GM21576 (cell line): ENCODE measurements around the gene LHFPL6.

Experiments used
- ATAC-seq: cut with Tn5 transposase; IDR thresholded peaks from one replicate; pipeline ENCODE4 v1.9.1; 2021; ENCODE audit warnings: mild to moderate bottlenecking, moderate library complexity; ENCODE audit not compliant: unreplicated experiment

Gene LHFPL6

DNA sequence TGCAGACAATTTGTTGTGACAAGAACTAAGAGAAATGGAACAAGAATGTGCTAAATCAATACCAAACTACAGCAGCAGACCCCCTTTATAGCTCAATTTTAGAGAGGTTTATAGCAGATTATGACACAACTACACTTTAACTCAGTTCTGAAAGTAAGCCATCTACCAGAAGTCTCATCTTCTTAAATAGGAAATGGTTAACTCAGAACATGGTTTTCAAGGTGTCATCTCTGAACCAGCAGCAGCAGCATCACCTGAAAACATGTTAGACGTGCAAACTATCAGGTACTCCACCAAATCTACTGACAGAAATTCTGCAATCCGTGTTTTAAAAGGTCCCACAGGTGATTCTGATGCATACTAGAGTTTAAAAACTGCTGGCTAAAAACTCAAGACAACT is 6.8 kb downstream of the LHFPL6 start:
- ATAC-seq = no peak

DNA sequence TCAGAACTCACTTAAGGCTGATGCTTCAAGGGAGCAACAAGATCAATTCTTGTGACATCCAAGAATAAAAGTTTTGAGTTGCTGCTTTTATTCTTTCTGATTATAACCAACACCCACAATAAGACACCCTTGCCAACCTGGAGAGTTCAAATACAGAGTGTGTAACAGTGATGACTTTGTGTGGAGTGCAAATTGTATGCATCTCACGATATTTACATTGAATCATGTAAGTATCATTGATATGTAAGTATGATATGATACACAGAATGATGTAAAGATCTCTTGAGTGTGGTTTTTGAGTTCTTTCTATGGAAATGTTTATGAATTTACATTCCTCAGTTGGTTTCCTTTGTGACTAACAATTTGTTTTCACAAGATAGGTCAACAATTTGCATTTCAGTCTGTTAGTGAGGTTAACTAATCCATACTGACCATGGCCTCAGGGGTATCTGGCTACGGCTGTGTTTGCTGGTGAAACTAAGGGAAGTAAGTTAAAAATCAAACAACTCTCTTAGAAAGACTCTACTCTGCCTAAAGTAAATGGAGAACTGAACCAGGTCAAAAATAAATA is 12.4 kb downstream of the LHFPL6 start:
- ATAC-seq = no peak

DNA sequence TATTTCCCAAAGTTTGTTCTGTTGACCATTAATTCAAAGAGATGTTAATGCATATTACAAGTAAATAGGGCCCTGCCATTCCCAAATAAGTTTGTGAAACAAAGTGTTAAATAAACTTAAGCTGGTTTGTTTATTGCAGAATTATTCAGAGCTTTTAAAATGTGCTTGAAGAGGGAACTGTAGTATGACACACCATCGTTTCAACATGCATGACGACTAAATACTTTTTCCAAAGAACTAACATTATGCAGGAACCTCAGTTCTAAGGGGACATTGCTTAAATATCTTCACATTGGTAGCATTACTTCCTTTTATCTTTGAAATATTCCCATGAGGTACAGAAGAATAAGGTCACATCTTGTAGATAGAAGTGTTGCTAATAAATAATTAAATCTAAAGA is 14.6 kb downstream of the LHFPL6 start:
- no peak for ATAC-seq

DNA sequence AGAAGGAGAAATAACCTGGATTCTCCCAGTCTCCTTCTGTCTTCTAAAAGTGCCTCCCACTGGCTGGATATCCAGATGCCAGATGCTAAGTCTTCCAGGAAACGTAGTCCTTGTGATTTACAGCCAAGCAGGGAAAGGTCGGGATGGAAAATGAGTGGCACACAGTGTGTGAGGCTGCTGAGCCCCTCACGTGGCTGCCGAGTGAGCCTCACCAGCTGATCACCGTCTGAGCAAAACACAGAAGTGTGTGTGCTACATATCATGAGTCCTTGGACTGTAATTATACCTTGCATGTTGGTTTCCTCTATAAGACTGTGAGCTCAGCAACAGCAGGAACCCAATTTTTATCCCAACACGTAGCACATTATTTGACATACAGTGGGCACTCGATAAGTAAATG is 15.1 kb downstream of the LHFPL6 start:
- no peak for ATAC-seq

DNA sequence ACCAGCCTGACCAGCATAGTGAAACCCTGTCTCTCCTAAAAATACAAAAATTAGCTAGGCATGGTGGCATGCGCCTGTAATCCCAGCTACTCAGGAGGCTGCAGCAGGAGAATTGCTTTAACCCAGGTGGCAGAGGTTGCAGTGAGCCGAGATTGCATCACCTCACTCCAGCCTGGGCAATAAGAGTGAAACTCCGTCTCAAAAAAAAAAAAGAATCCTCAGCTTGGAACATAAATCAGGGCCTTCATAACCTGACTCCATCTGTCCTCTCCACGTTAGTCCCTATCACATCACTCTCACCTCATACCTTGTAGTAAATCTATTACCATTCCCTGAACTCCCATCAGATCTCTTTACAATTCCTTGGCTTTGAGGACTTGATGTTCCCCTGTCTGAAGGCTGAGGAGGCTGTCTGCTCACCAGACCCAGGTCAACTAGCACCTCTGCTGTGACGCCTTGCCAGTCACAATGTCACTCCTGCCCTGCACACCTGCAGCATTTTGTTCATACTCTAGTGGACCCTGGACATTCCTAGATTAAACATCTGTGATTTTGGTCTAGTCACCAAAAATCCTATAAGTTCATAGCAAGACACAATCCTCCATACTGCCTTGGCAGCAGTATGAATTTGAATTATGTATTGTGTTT is 15.9 kb downstream of the LHFPL6 start:
- ATAC-seq = no peak

DNA sequence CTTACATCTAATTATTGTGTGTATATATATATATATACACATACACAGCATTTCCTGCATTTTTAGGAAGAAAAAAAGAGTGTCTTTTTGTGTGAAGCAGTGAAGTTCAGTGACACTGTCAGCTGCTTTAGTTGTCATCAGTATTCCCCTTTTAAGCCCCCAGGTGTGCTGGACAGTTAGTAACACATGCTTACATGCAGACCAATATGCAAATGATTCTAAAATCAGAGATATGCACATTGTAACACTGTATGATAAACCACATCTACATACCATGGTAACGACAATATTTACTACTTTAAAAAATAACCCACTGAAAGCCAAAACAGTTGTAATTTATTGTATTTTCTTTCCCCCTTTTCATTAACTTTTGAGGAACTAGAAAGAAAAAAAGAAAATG is 16.8 kb downstream of the LHFPL6 start:
- no peak for ATAC-seq

DNA sequence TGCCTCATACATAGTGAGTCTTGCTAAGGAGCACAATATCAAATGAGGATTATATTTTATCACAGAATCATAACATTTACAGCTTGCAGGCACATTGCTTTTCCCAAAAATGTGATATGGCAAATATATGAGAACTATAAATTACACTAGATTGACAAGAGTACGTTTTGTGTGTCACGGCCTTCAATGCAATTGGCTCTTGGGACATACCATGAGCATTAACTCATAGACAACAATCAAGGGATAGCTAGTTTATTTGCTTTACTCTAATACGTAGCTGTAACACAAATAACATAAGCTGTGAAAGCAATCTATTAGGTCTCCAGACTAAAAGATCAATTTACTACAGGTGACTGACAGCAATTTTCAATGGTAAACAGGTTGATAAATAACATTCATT is 17.8 kb downstream of the LHFPL6 start:
- ATAC-seq = no peak

DNA sequence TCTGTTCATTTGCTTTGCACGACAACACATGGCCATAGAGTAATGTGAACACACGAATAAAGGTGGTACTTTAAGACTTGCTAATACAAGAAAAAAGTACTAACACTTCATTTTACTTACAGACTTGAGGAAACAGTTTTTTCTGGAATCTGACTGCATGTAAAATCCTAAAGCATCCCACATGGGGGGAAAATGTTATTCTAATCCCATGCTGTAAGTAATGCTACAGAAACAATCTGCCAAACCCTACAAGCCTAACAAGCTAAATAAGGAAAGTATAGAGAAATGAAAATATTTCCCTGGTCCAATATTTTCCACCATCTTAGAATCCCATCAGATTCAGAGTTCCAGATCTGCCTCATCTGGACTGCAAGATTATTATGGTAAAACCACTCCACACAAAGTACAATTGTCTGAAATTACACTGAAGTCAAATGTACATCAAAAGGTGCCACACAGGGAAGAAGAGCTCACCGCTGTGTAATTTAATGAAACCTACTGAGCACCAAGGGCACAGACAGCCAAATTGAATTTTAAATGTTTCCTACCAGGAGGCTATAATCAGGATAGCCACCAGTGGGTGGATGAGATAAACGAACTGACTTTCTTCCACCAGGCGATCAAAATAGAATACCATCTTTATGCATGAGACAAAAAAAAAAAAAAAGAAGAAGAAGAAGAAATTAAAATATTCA is 22.0 kb downstream of the LHFPL6 start:
- ATAC-seq = no peak

DNA sequence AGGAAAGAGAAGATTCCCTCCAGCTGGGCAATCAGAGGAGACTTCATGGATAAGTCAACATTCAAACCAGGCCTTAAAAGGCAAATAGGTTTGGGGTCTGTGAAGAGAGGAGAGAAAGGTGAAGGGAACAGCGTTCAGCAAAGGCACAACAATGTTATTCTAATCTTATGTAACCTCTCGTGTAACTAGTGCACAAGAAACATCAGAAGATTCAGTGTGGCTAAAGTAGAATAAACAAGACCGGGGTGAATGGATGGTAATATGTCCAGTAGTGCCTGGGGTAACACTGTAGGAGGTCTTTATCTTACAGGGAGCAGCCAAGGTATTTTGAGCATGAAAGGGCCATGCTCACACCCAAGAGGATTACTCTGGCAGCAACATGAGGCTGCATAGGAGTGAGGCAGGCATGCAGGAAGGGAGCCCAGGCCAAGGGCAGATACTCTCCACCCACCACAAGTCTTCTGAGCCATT is 24.1 kb downstream of the LHFPL6 start:
- ATAC-seq = no peak

DNA sequence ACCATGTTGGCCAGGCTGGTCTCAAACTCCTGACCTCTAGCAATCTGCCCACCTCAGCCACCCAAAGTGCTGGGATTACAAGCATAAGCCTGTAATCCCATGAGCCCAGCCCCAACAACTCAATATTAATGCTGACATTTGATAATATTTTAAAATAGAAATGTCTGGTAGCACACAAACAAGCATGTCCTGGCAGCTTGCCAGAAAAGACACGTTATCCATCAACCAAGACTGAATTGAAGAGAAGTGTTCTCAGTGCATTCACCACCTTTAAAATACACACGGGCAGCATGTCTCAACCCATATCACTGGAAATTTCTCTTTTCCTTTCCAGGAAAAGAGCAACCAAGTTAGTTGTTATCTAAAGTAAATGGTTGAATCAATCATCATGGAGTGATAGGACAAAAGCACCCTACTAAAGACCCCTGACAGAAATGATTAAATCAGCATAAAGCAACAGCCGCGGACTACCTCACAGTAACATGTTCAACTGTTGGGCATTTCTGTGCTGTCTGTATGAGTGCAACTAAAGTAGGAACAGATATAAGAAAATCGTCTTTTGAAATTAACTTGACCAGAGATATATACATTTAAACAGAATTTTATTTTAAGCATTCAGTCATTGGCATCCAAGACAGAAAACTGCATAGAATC is 25.0 kb downstream of the LHFPL6 start:
- no peak for ATAC-seq

DNA sequence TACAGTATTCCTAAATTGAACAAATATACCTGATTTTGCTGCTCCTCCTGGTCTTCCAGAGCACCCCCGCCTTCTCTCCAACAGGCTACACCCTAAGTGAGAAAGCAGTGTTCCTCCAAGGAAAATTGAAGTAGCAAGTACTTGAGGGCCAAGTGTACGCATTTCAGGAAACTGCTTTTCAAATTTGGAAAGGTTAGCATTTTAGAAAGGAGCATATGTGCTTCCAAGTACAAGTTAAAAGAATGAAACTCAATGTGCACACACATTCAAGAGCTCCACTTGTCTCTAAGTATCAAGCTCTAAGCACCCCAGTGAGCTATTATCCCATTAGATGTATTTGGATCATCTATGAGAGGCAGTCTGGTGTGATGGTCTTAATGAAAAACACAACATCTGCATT is 25.8 kb downstream of the LHFPL6 start:
- no peak for ATAC-seq

DNA sequence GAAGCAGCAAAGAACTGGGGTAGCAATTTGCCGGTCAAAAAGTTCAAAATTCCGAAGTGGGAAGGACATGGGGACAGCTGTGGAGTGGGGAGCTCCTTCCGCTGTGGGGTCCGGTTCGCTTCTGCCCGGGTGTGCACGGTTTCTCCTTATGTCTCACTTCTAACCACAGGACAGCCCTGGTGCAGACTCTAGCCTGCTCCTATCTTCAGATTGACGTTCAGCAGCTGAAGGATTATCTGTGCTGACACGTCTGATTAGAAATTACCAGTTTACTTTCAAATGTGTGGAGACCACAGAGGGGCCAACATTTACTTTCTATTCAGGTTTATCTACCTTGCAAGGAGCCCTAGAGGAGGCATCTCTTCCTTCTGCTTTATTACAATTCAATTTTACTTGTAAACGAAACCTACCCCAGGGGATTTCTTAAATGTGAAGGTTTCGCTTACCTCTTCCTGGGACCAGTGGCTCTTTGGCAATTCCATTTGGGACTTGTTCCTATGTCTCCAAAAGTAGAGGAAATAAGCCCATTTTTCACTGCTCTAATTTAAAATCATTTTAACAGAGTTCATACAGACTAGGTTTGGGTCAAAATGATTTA is 27.3 kb downstream of the LHFPL6 start:
- ATAC-seq = no peak

DNA sequence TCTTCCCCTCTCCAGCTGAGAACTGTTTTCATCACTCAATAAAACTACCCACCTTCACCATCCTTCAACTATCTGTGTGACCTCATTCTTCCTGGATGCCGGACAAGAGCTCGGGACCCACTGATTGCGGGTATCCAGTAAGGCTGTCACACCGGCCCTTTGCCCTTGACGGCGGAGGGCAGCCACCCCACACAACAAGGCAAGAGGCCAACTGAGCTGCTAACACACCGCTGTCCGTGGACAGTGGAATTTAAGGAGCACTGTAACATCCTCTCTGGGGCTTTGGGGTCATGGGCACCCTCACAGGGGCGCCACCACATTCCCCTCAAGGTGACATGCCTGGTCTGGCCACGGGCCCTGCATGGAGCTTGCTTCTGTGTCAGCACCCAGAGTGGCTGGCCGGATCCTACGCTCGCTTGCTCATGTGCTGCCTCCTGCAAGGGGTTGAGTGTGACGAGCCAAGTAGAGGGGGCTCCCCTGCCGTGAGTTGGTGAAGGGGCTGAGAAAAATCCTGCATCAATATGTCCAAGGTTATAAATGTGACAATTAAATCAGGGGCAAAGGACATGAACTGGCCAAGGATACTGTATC is 31.4 kb downstream of the LHFPL6 start:
- ATAC-seq = no peak

DNA sequence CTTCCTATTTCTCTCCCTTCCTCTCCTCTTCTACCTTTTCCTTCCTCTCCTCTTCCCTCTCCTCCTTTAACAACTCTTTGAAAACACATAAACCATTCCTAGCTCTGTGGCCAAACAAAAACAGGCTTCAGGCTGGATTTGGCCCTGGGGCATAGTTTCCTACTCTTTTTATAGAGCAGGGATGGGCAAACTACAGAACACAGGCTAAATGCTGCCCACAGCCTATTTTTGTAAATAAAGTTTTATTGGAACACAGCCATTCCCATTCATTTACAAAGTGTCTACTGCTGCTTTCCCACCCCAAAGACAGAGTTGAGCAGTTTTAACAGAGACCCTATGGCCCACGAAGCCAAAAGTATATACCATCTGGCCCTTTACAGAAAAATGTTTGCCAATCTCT is 35.4 kb downstream of the LHFPL6 start:
- no peak for ATAC-seq

DNA sequence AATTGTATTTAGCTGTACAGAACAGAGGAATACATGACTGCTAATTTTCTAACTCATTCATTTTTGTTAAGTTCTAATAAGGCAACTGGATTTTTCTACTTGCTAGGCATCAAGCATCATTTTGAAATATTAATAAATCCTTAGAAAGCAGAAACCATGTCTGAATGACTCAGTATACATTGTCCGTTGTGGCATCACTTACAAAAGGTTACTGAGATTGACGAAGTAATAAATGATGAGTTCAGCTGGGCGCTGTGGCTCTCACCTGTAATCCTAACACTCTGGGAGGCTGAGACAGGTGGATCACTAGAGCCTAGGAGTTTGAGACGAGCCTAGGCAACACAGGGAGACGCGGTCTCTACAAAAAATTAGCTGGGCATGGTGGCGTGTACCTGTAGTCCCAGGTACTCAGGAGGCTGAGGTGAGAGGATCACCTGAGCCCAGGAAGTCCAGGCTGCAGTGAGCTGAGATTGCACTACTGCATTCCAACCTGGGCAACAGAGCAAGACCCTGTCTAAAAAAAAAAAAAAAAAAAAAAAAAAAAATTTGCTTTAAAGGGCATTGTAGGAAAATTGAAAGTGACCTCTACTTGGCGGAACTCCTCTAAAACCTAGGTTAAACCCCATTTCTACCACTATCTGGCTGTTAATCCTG is 36.6 kb downstream of the LHFPL6 start:
- ATAC-seq = no peak

DNA sequence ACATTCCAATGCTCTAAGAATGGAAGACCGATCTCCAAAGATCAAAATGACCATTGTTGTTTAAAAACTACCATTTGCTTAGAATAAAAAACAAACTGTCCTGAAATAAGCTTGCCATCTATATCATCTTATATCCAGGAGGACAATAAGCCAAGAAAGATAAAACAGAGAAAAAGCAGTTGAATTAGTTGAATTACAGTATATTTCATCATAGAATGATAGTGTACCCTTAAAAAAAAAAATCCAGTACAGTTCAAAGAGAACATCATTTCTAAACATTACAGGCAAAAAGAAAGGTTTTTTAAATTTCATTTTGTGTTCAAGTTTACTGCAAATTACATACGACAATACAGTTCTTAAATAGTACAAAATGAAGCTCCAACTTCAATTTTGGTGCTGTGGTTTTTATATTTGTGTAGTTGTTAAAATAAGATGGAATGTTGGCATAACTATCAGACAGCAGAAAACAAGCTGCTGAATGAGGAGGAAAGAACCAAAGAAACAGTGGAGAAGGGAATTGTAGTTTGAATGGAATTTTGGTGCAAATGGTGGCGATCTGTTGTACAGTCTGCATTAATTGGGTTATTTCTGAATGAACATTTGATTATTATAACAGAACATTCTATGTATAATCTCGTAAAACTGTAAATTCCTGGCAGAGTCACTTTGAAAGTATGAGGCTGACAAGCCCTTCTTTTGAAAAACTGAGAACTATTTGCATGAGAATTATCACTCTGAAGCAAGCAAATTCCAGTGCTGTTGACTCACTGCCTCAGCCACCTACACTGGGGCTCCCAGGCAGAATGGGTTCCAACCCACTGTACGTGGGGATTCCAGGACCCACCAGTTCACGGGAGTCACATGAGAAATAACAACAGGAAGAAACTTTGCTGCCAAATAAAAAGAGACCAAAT is 37.7 kb downstream of the LHFPL6 start:
- no peak for ATAC-seq

DNA sequence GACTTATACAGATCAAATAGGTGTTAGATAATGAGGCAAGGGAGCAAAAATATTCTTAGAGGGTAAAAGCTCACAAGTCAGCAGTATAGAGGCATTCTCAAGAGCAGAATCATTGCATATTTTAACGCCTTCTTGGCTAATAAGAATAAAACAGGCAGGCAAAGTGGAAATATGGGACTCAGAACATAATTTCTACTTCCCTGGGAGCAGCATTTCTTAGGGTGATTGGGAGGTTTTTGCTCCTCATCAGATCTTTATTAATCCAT is 39.6 kb downstream of the LHFPL6 start:
- no peak for ATAC-seq

DNA sequence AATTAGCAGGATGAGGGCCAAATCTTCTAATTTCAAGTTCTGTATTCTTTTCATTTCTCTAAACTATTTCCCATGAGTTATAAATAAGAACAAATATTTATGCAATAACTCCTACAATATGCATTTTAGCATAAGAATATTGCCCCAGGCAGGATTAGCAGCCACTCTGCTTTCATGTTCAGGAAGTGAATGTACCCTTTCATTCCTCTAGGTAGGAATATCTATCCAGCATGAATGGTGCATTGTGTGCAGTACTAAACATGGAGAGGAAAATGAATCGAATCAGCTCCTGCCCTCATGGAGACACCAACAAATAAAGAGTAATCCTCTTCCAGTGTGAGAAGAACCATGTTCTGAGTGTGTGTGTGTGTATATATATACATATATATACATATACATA is 41.0 kb downstream of the LHFPL6 start:
- no peak for ATAC-seq

DNA sequence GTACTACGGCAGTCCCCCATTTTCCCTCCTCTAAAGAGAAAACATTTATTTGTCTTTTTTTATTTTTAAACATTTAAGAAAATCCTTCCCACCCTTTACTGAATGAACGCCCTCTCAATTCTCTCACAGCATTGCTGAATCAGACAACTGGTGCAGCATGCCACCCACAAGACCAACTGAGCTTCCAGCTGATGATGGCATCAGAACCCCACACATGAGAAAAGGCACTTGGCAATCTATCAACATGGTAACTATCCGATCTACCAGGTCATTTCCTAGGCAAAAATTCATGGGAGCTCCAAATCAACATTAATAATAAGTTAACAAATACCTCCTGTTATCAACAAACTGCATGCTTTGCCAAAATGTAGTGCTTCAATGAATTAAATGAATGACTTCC is 43.1 kb downstream of the LHFPL6 start:
- no peak for ATAC-seq
